Measurements from ENCODE around the gene ARSK. TPM values are rescaled to one million over a fixed set of nuclear protein-coding genes. Genes with fewer than 3 reads are reported as not detected.

ARSK gene
- total and polyA plus RNA-seq, 2 donors: 9.5 to 10.4 TPM

- Histone ChIP-seq H3K36me3 (ENCODE audit: insufficient read depth) (no peaks in the 10 kb centered on the region), H3K4me3 (ENCODE audit: low read depth, low read length) (no peak overlapping the region), H3K27ac (ENCODE audit: low read depth) (no peak overlapping the region), H3K4me1 (ENCODE audit: insufficient read depth) (no peaks in the 10 kb centered on the region)
- DNase-seq (ENCODE audit: extremely low spot score): no peak
- WGBS: 78% methylated on average over 1 of the region's 1 CpG
These were observed 97.9 kb downstream of the ARSK start for GRCh38 chr5:95652849-95653248.

GRCh38 chr5:95654196-95654595 lies 99.3 kb downstream of the ARSK start:
- no peaks in the 10 kb centered on the region for H3K36me3 ChIP-seq (ENCODE audit: insufficient read depth)
- H3K4me1 ChIP-seq (ENCODE audit: insufficient read depth): no peaks in the 10 kb centered on the region
- no peak overlapping the region for H3K4me3 ChIP-seq (ENCODE audit: low read depth, low read length)
- no peak overlapping the region for H3K27ac ChIP-seq (ENCODE audit: low read depth)
- 95% methylated on average over 3 of the region's 3 CpGs for WGBS
- DNase-seq (ENCODE audit: extremely low spot score): no peak

Small RNAs within 50 kb of the gene (small RNA-seq; reads per million reads assigned to genes)
- gene RNU6-308P: not detected

Other genes starting within 250 kb of the ARSK start
- 0.42 TPM for gene FAM81B, start 163.7 kb upstream of the ARSK start, total RNA-seq
- gene FAM81B, start 163.7 kb upstream of the ARSK start, polyA plus RNA-seq: not detected
- 253 TPM for gene SKIC3, start 124 bp upstream of the ARSK start, total RNA-seq
- gene SKIC3, start 124 bp upstream of the ARSK start, polyA plus RNA-seq: 28.3 TPM
- gene GPR150, start 65.0 kb downstream of the ARSK start, total RNA-seq: not detected
- 0.73 TPM for gene GPR150, start 65.0 kb downstream of the ARSK start, polyA plus RNA-seq
- gene RFESD, start 91.7 kb downstream of the ARSK start, total RNA-seq: 7.6 TPM
- 3.7 TPM for gene RFESD, start 91.7 kb downstream of the ARSK start, polyA plus RNA-seq
- 2.1 TPM for gene SPATA9, start 127.9 kb downstream of the ARSK start, total RNA-seq
- gene SPATA9, start 127.9 kb downstream of the ARSK start, polyA plus RNA-seq: 0.29 TPM
- 282 TPM for gene RHOBTB3, start 176.2 kb downstream of the ARSK start, total RNA-seq
- gene RHOBTB3, start 176.2 kb downstream of the ARSK start, polyA plus RNA-seq: 24.0 TPM

Measured in urinary bladder (tissue), 4 donors.